Stimulated activated CD4-positive, alpha-beta T cell treated with anti-CD3 and anti-CD28 coated beads, Interleukin-15, amount 100 ng/mL, for 1 hour (primary cell): Measurements from ENCODE around the gene AFF2.

ENCODE experiments used
- DNase-seq, 2 donors: peaks; one replicate each; pipeline ENCODE4 v3.0.0-alpha.2; 2020; ENCODE audit warnings: low read depth in 1 of 2, low spot score in 1 of 2

The AFF2 gene

GRCh38 chrX:148909758-148910157 is 409.3 kb downstream of the AFF2 start:
- no peak for DNase-seq

DNA sequence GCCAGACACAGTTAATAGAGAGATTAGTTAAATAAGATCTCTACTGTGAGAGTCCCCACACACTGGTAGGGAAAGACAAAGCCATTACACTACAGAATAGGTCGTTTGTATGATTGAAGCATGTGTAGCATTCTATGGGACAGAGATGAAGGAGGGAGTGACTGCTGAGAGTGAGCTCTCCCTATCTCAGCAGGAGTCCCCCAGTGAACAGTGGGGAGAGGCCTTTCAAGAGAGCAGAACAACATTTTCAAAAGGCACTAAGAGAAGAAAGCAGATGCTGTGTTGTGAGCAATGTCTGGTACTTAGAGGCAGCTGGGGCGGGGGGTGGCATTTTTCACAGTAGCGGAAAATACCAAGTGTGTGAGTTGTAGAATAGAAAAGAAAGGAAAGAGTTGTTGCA is 413.6 kb downstream of the AFF2 start:
- no peak for DNase-seq

DNA sequence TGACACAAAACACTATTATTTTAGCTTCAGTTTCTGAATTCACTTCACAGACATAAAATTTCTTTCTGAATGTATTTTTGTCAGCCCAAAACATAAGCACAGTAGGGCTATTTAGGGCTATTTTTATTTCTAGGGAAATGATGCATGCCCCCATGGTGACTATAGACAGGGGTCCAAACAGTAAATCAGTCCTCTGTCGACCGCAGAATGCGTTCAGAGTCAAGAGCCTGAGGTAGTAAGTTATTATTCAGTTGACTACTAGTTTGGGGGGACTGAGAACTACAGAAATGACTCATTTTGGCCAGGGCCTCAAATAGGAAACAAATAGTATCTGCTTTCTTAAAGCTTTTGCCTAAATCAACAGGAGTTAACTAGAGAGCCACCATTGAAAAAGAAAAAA is 414.4 kb downstream of the AFF2 start:
- DNase-seq: no peak

DNA sequence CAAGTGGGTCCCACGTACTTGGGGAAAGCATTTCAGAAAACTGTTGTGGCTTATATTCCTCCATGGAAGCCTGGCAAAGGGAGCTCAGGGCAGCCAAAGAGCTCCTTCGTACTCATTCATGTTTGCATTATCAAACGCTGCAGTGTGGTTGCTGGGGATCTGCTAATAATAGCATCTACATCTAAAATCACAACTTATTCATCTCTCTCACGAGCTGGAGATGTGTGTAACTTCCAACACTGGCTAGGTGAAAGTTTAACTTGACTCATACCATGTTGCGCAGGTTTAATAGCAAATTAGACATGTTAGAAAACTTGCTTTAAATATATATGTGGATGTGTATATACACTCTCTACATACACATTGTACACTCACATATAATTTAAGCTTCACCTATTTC is 415.1 kb downstream of the AFF2 start:
- no peak for DNase-seq

DNA sequence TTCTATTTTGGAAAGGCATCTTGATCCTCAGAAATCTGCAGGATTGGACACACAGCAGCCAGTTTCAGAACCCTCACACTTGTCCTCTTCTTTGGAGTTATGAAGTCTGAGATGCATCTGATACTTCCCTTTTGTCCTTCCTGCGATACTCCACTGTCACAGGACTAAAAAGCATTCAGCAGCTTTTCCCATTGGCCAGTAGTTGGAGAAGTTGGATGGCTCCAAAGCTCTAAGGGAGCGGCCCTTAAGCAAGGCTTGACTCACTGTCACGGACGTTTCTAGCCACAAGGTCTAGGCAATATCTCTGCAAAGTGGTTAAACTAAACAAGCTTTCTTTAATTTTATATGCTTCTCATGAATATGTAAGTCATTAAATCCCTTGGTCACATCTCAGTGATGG is 417.0 kb downstream of the AFF2 start:
- no peak for DNase-seq

- DNase-seq: no peak
These were observed 423.2 kb downstream of the AFF2 start for GRCh38 chrX:148923631-148924030.

DNA sequence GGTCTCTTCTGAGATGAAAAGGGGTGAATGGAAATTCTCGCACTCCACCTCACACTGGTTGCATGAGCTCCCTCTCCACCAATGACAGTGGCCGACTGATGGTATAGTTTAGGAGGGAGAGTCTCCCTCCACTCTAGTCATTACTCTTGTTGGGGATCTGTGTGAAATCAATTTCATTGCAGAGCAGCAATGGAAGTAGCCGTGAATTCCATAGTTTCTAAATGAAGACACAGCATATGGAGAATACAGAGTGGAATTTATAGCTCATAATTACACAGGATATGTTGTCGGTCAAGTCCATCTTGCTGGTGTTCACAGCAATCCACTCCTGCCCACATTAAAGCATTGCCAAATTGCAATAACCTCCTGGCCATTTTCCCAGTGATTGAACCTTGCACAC is 426.0 kb downstream of the AFF2 start:
- no peak for DNase-seq

- no peak for DNase-seq
These were observed 428.4 kb downstream of the AFF2 start for GRCh38 chrX:148928811-148929210.

- DNase-seq: no peak
These were observed 429.3 kb downstream of the AFF2 start for GRCh38 chrX:148929686-148930085.

GRCh38 chrX:148930206-148930729 is 429.9 kb downstream of the AFF2 start:
- no peak for DNase-seq

DNA sequence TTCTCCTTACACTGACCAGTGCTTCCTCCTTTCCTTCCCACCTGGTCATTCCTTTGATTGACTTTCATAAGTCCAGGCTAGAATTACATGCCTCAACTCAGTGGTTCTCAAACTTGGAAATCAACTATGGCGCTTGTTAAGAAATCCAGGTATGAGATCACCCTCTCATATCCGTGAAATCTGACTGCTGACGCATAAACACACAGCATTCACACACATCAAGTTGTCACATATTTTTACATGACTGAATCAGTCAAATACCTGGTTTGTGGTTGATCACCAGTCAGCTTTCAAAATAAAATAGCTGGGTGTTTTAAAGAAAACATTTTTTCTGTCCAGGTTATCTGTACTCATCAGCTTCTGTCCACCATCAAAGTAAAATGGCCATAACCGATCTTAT is 433.5 kb downstream of the AFF2 start:
- DNase-seq: no peak

- no peak for DNase-seq
These were observed 437.9 kb downstream of the AFF2 start for GRCh38 chrX:148938348-148938747.

DNA sequence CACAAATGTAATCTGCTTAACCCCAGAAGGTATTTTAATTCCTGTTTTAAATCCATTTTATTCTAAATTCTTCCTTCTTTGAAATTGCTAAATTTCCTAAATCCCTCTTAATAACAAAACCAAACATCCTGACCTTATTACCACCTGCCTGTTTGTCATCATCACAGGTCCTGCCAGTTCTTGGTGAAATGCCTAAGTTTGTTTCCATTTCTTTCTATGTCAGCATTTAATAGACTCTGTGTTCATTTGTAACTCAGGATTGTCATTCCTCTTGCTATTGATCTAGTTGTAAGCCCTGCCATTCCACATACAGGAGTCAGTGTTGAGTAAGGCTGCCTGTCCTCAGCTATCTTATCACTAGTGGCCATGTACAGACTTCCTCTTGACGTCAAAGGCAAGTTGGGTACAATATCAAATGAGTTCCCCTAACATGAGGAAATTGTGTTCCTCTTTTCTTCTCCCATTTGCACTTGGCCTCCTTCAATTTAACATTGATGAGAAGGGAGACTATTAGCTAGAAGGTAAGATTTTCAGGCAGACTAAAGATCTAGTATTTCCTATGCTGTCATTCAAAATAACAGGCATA is 440.1 kb downstream of the AFF2 start:
- no peak for DNase-seq

- DNase-seq: no peak
These were observed 442.3 kb downstream of the AFF2 start for GRCh38 chrX:148942754-148943153.

DNA sequence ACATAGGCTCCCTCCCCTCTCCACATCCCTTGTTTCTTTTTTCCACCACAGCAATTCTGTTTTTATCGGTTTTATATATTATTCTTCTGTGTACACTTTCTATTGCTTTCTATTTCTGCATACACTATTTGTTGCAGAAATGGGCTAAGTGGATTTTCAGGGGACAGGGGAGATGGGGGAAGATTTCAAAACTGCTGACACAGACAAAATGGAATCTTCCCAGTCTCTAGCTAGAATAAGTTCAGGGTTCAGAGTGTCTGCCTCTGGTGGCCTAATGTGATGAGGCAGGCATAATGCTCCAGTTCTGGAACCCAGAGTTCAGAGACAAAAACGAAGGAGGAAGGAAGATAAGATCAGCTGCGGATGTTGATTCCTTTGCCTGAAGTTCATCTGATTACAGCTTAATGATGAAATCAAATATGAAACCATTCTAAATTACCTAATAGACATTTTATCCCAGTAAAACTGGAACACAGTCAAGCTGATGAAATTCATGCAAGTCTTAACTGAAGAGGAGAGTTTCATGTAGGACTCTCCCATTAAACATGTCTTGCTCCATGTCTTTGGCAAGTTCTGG is 447.1 kb downstream of the AFF2 start:
- no peak for DNase-seq

- DNase-seq: no peak
These were observed 455.9 kb downstream of the AFF2 start for GRCh38 chrX:148956352-148956751.

- no peak for DNase-seq
These were observed 458.5 kb downstream of the AFF2 start for GRCh38 chrX:148958901-148959300.

DNA sequence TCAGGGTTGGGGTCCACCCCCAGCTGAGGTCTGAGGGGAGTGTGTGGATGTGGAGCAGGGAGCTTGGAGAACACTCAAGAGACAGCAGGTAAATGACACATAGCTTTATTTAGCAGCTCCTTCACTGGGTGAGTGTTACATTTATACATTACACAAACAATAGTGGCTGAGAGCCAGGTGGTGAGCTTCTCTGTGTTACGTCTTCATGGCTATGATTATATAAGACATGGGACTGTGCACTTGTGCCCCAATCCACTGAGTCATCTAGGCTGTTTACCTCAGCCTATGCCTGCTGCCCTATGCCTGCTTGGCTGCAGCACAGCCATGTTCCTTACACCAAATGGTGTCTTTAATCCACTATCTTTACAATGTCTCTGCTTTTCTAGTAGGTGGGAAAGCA is 459.6 kb downstream of the AFF2 start:
- no peak for DNase-seq

GRCh38 chrX:148961985-148962384 is 461.6 kb downstream of the AFF2 start:
- DNase-seq: no peak

DNA sequence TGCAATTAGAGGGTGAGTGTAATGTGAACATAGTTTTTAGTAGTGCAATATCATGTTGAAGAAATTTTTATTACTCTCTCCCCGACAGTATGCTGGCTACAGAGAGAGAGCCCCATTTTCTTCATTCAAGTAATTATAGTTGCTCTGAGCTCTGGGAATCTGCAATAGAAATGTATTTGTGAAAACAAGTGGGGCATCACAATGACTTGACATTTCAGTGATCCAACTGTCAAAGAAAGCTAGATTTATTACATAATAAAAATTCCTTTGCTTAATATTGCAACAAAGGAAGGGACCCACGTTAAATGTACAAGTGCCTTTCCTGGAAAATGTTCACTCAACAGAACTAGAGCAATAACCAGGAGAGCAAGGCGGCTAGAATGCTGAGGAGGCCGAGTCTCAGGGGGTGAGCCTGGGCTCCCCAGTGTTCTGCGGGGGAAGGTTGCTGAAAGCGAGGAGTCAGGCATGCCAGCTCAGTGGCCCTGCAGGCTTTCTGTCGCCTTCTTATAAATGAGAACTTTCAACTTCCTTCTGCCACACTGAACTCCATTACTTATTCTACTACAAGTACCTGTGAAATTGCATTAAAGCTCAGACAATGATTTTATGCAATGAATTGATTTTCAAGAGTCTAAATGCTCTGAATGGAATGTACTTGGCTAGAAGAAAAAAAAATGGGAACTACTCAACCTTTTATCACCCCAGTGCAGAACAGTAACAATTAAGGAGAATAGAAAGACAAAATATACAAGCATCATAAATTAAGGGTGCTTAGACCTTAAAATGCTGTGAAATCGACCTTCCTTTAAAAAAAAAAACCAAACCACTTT is 476.4 kb downstream of the AFF2 start:
- no peak for DNase-seq

DNA sequence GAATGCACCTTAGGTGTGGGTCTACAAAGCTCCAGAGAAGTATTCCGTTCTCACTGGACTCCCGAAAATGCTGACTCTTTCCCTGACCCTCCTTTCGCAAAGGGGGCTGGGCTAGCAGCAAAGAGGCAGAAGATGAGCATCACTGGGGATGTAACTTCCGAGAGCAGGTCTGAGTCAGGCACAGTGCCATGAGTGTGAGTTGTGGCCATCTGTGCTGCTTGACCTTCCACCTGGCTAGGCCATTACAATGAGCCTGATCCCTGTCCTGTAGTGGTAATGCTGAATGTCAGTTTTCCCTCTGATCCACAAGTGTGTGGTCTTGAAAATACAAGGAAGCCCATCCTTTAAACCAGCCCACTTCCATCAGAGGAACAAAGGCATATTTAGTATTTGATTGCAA is 479.4 kb downstream of the AFF2 start:
- no peak for DNase-seq

GRCh38 chrX:148984238-148984637 is 483.8 kb downstream of the AFF2 start:
- no peak for DNase-seq
